Measurements from ENCODE around the gene RNF144A.

RNF144A gene

DNA sequence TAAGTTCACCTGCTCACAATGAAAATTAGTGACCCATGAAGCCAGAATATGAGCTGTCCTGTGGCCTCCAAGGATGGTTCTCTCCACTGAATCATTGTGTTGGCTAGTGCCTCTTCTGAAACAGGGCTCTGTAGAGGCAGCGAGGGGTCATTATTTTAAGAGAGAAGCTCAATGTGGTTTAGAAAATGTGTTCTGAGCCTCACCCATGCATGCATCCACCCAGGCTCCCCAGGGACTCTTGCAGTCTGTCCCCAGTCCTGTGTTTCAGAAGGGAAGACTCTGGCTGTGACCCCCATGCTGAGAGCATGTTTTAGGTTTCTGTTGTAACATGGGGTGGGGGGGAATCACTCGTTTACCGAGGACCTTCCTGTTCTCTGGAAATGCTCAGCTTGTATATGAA is 135.2 kb downstream of the RNF144A start:
- DNase-seq: no peak

- DNase-seq: peak; percentile 57
Measured at GRCh38 chr2:7053650-7054265, 136.5 kb downstream of the RNF144A start.

GRCh38 chr2:7057865-7058400 is 140.7 kb downstream of the RNF144A start:
- DNase-seq: no peak

DNA sequence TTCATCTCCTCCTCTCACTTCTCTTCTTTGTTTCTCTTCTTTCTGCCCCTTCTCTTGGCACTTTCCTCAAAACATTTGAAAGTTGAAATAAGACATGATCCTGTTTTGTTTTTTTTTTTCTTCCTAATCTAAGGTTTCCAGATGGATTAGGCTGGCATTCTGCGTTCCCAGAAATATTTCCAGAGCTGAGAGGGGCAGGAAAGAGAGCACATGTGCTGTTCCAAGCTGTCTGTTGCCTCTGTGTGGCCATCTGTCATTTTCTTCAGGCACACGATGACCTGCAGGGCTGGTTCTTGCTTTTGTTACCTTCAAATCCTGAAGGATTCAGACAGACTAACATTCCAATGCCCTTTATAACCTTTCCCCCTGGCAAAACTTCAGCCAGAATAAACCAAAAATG is 142.9 kb downstream of the RNF144A start:
- no peak for DNase-seq

DNA sequence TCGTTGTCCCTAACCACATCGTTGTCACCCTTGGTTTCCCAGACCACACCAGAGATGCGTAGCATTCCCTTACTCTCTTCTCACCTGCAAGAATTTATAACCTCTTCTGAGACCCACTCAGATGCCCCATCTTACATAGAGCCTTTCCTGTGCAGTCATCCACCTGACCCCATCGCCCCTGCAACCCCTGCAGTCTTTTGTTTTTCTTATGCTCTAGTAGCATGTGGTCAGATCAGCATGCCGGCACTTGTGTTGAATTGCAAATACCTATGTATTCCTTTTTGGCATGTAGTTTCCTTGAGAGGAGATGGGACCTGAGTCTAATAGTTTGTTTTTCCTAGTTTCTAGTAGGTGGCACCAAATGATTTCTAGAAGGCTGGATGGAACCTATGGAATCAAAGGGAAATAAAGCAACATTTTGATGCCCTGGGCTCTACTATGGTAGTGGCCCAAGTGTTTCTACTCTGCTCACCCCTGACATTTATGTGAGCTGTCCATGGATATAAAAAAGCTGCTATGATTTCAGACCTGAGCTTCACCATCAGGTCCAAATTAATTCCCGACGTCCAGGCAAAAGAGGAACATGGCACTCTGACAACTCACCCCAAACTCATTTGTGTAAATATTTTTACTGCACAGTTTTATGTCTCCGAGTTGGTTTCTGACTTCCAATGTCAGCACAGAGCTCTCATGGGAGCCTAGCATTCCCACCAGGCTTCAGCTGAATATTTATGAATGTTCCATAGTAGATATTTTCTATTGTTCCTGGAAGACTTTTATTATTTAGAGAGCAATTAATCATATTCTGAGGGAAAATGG is 143.6 kb downstream of the RNF144A start:
- no peak for DNase-seq

- DNase-seq: no peak
Measured at GRCh38 chr2:7061450-7061789, 144.2 kb downstream of the RNF144A start.

GRCh38 chr2:7061921-7062320 is 144.7 kb downstream of the RNF144A start:
- no peak for DNase-seq

- DNase-seq: no peak
Measured at GRCh38 chr2:7063789-7064188, 146.6 kb downstream of the RNF144A start.

- DNase-seq: no peak
Measured at GRCh38 chr2:7068457-7068856, 151.2 kb downstream of the RNF144A start.

- no peak for DNase-seq
Measured at GRCh38 chr2:7070483-7070882, 153.3 kb downstream of the RNF144A start.

DNA sequence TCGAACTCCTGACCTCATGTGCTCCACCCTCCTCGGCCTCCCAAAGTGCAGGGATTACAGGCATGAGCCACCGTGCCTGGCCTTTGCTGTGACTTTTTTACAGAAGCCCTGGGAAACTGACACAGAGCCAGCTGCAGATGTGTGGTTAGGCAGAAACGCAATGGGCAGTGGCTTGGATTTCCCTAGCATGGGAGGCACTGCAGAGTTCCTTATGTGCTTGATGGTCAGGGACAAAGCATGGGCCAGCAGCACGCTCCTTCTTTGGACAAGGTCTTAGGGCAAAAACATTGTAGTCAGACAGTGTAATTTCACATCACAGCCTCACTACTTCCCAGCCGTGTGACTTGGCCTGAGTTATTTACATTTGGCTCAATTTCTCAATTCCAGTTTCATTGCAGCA is 153.9 kb downstream of the RNF144A start:
- DNase-seq: no peak

GRCh38 chr2:7071916-7072556 is 154.8 kb downstream of the RNF144A start:
- no peak for DNase-seq

GRCh38 chr2:7073901-7074300 is 156.7 kb downstream of the RNF144A start:
- no peak for DNase-seq

DNA sequence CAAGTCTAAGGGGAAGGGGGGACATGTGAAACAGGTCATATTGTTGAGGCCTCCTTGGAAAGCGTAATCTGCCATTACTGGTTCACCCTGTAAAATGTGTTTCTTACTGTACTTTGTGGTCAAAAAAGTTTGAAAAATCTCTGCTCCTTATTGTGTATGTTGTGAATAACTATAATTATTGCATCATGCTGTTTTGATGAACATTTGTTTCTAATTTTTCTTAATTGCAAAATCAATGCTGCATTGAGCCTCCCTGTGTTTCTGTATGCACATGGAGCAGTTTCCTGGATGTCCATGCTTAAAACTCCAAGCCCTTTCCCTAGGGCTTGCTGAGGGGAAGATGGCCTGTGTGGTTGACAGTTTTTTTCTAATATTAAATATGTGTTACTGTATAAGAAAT is 158.6 kb downstream of the RNF144A start:
- no peak for DNase-seq

GRCh38 chr2:7077660-7078267 is 160.6 kb downstream of the RNF144A start:
- DNase-seq: no peak

DNA sequence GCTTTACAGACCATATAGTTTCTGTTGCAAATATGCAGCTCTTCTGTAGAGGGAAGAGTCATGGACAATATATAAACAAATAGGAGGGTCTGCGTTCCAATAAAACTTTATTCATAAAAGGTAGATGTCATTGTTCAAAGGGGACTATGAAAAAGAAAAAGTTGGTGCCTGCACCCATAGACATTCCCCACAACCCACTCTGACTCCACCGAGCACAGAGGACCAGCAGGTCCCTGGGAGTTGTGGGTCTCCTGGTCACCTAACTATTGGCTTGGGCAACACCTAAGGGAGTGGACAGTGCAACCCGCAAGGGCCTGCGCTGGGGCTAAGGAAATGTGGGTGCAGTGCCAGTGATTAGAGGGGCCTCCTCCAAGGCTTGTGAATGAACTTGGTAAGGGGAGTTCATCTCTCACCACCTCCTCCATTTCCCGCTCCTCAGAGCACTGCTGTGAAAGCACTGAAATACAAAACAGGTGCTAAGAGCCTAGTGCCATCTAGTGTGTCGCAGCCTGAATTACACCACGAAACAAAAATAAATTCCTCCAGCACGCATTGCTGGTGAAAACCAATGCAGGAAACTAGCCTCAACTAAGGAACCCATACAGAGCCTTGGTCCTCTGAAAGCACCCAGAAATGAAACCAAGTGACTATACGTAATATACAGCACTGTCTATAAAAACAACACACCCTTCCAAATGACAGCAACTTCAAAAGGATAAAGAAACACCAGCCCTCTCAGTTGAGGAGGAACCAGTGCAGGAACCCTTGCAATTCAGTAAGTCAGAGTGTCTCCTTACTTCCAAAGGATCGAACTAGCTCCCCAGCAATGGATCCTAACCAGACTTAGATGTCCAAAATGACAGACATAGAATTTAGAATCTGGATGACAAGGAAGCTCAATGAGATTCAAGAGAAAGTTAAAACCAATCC is 166.6 kb downstream of the RNF144A start:
- no peak for DNase-seq

DNA sequence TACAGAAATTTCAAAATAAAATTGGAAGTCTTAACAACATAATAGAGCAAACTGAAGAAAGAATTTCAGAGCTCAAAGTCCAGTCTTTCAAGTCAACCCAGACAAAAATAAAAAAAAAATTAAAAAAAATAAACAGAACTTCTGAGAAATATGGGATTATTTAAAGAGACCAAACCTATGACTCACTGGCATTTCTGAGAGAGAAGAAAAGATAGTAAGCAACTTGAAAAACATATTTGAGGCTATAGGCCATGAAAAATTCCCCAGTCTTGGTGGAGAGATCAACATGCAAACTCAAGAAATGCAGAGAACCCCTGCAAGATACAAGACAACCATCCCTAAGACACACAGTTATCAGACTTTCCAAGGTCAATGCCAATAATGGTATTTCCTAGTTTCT is 167.4 kb downstream of the RNF144A start:
- DNase-seq: no peak

DNA sequence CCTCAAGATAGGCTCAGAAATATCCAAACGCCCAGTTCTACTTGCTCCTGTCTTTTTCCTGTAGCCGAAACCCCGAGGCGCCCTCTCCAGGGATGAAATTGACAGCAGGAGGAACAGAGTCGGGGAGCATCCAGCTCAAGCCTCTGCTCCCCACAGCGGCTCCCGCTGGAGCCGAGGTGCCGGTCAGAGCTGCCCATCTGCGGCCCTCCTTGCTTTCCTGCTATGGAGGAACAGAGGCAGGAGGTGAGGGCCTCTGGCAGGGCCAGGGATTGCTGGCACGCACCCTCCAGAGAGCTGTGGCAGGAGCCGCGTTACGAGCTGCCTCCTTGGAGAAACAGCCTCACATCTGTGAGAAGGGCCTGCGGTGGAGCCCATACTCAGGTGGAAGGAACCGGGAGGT is 172.1 kb downstream of the RNF144A start:
- DNase-seq: no peak

DNA sequence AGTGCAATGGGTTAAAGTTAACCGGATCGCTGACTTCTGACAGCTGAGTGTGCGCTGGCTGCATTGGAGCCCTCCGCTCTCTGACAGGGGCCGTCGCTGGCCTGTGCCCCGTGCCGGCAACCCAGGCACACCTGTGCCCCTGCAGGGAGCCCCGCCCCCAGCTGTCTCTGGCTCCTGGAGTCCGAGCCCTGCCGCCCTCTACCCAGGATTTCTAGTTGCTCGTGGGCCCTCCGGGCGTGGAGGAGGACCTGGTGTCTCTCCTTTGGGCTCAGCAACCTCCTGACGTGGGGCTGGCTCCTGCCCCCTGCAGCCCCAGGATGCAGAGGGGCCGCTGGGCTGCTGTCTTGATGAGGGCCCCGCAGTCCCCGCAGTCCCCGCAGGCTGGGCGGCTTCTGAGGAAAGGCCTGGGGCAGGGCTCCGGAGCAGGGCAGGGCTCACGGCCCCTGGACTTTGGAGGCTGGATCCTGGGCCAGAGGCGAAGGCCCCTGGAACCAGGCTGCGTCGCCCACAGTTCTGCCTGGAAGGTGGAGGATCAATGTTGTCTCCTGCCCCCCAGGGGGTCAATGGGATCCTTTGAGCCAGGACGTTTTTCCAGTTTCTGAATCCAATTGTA is 172.8 kb downstream of the RNF144A start:
- DNase-seq: no peak

GRCh38 chr2:7093376-7093775 is 176.2 kb downstream of the RNF144A start:
- DNase-seq: no peak
